CD4-positive, alpha-beta memory T cell (primary cell): ENCODE measurements around the gene FMO3. TPM values are rescaled to one million over a fixed set of nuclear protein-coding genes. Genes with fewer than 3 reads are reported as not detected.

Experiments used
- CTCF ChIA-PET: fragments of 350-600 bp; sonication (Branson Sonifier 250); formaldehyde crosslinking; loops from one replicate; lab custom pipeline; 2021; ENCODE audit warnings: inconsistent platforms; ENCODE audit not compliant: partially characterized antibody; lab: Charles Lee
- POLR2A ChIA-PET: fragments of 350-600 bp; sonication (Branson Sonifier 250); formaldehyde crosslinking; loops from one replicate; lab custom pipeline; 2021; ENCODE audit not compliant: partially characterized antibody; lab: Charles Lee
- DNase-seq, 5 donors: peaks; one replicate each; pipeline versions ENCODE4 v3.0.0 to v3.0.0-alpha.2; 2020 to 2022; ENCODE audit warnings: mixed read lengths in 1 of 5
- H3K27ac ChIP-seq: one replicate; pipeline ENCODE4 v1.7.0; 2013; ENCODE audit warnings: low read depth, low read length
- H3K27me3 ChIP-seq: 2 replicates; pipeline ENCODE4 v1.7.0; 2013; ENCODE audit warnings: mild to moderate bottlenecking, low read length, moderate library complexity; ENCODE audit not compliant: insufficient read depth
- H3K36me3 ChIP-seq: 2 replicates; pipeline ENCODE4 v1.7.0; 2013; ENCODE audit warnings: mild to moderate bottlenecking, low read length, moderate library complexity; ENCODE audit not compliant: insufficient read depth
- H3K4me1 ChIP-seq: 2 replicates; pipeline ENCODE4 v1.7.0; 2013; ENCODE audit warnings: mild to moderate bottlenecking, low read length, moderate library complexity; ENCODE audit not compliant: insufficient read depth
- H3K4me3 ChIP-seq, 2 donors: one replicate each; pipeline ENCODE4 v1.7.0; 2013; ENCODE audit warnings: low read length in 2 of 2, mild to moderate bottlenecking in 1 of 2
- H3K9me3 ChIP-seq, 2 donors: one replicate each; pipeline ENCODE4 v1.7.0; 2013; ENCODE audit warnings: low read length in 2 of 2, control low read depth in 1 of 2; ENCODE audit not compliant: control insufficient read depth in 1 of 2
- H3K27ac Mint-ChIP-seq, 7 donors: one replicate each; pipeline ENCODE4 v1.8.0; 2020 to 2021; ENCODE audit warnings: mixed read lengths in 7 of 7, mild to moderate bottlenecking in 6 of 7, inconsistent platforms in 3 of 7, moderate library complexity in 3 of 7
- H3K27me3 Mint-ChIP-seq, 2 donors: one replicate each; pipeline ENCODE4 v1.8.0; 2020 to 2021; ENCODE audit warnings: mixed read lengths in 2 of 2
- H3K36me3 Mint-ChIP-seq, 2 donors: one replicate each; pipeline ENCODE4 v1.8.0; 2020 to 2021; ENCODE audit warnings: mixed read lengths in 2 of 2, inconsistent platforms in 1 of 2, mild to moderate bottlenecking in 1 of 2
- H3K4me1 Mint-ChIP-seq, 4 donors: one replicate each; pipeline ENCODE4 v1.8.0; 2020 to 2021; ENCODE audit warnings: mixed read lengths in 4 of 4, mild to moderate bottlenecking in 1 of 4
- H3K4me3 Mint-ChIP-seq, 8 donors: one replicate each; pipeline ENCODE4 v1.8.0; 2020 to 2021; ENCODE audit warnings: mixed read lengths in 8 of 8, mild to moderate bottlenecking in 7 of 8, moderate library complexity in 6 of 8, inconsistent platforms in 3 of 8
- H3K9me3 Mint-ChIP-seq, 8 donors: one replicate each; pipeline ENCODE4 v1.8.0; 2020 to 2021; ENCODE audit warnings: mixed read lengths in 8 of 8, mild to moderate bottlenecking in 5 of 8, inconsistent platforms in 3 of 8, moderate library complexity in 1 of 8
- intact Hi-C: fragments of 100-400 bp; cut with micrococcal nuclease; formaldehyde crosslinking; loops from one replicate; pipeline ENCODE4 v1.15.1; 2023
- polyA plus RNA-seq, 2 donors: library from polyadenylated mRNA; unstranded; fragments of 300-500 nt; fragmentation: Illumina TruSeq; gene quantifications; one replicate each; pipeline ENCODE4 v1.2.3, GENCODE V29; 2021
- total RNA-seq, 2 experiments: library from RNA; stranded (reverse); gene quantifications; one replicate each; pipeline ENCODE4 v1.2.3, GENCODE V29; 2021

The FMO3 gene
- total and polyA plus RNA-seq, 4 experiments from 2014 or later, result not detected

GRCh38 chr1:171081314-171081753, 9.4 kb upstream of the FMO3 start:
- Histone ChIP-seq H3K36me3 (no peaks in the 10 kb centered on the region), H3K4me1 (no peaks in the 10 kb centered on the region), H3K4me3 (no peak overlapping the region), H3K27me3 (no peaks in the 10 kb centered on the region), H3K27ac (no peak overlapping the region), H3K9me3 (no peaks in the 10 kb centered on the region)
- Mint-ChIP-seq H3K4me3 (no peak overlapping the region), H3K27me3 (peaks cover 3 to 5% of the 10 kb centered on the region in 2 donors), H3K9me3 (peaks cover 0 to 1% (median 0%) of the 10 kb centered on the region in 8 donors), H3K4me1 (no peaks in the 10 kb centered on the region), H3K36me3 (no peaks in the 10 kb centered on the region), H3K27ac (no peak overlapping the region)
- no peak for DNase-seq
- ChIA-PET CTCF (interaction anchor here (1.2 kb wide), 1 partner anchor 231 kb away, joined by 5 read pairs; no protein-coding TSS in a partner anchor), POLR2A (no interaction called here)
- intact Hi-C loops, result loop anchor here (5.0 kb wide), 1 partner anchor 231 kb away; the partner anchor contains the start of gene FMO4

GRCh38 chr1:171081763-171082201, 8.9 kb upstream of the FMO3 start:
- no peaks in the 10 kb centered on the region for H3K36me3 Mint-ChIP-seq
- POLR2A ChIA-PET, result no interaction called here
- Histone ChIP-seq H3K27me3 (no peaks in the 10 kb centered on the region), H3K4me3 (no peak overlapping the region), H3K36me3 (no peaks in the 10 kb centered on the region), H3K9me3 (no peaks in the 10 kb centered on the region), H3K27ac (no peak overlapping the region), H3K4me1 (no peaks in the 10 kb centered on the region)
- H3K27ac Mint-ChIP-seq, result no peak overlapping the region
- intact Hi-C loops, result loop anchor here (5.0 kb wide), 1 partner anchor 231 kb away; the partner anchor contains the start of gene FMO4
- CTCF ChIA-PET, result interaction anchor here (1.2 kb wide), 1 partner anchor 231 kb away, joined by 5 read pairs; no protein-coding TSS in a partner anchor
- H3K9me3 Mint-ChIP-seq, result peaks cover 0 to 1% (median 0%) of the 10 kb centered on the region in 8 donors
- DNase-seq, result no peak
- H3K4me3 Mint-ChIP-seq, result no peak overlapping the region
- no peaks in the 10 kb centered on the region for H3K4me1 Mint-ChIP-seq
- H3K27me3 Mint-ChIP-seq, result peaks cover 0 to 5% of the 10 kb centered on the region in 2 donors

- ChIA-PET CTCF (no interaction called here), POLR2A (no interaction called here)
- intact Hi-C loops, result loop anchor here (5.0 kb wide), 1 partner anchor 230 kb away; the partner anchor contains the start of gene FMO4
Observed at GRCh38 chr1:171082606-171083005, 8.1 kb upstream of the FMO3 start.

GRCh38 chr1:171083222-171083621, 7.5 kb upstream of the FMO3 start:
- Mint-ChIP-seq H3K27ac (no peak overlapping the region), H3K4me1 (no peaks in the 10 kb centered on the region), H3K4me3 (no peak overlapping the region), H3K36me3 (no peaks in the 10 kb centered on the region), H3K27me3 (peaks cover 0 to 5% of the 10 kb centered on the region in 2 donors), H3K9me3 (no peaks in the 10 kb centered on the region)
- Histone ChIP-seq H3K27me3 (no peaks in the 10 kb centered on the region), H3K4me1 (no peaks in the 10 kb centered on the region), H3K36me3 (no peaks in the 10 kb centered on the region), H3K4me3 (no peak overlapping the region), H3K9me3 (no peaks in the 10 kb centered on the region), H3K27ac (no peak overlapping the region)
- CTCF ChIA-PET, result no interaction called here
- intact Hi-C loops, result loop anchor here (5.0 kb wide), 1 partner anchor 229 kb away; the partner anchor contains the start of gene FMO4
- POLR2A ChIA-PET, result no interaction called here
- DNase-seq, result no peak

More at GRCh38 chr1:171082606-171083005, 8.1 kb upstream of the FMO3 start:
- no peak overlapping the region for H3K4me3 Mint-ChIP-seq
- H3K27me3 Mint-ChIP-seq, result peaks cover 0 to 5% of the 10 kb centered on the region in 2 donors
- DNase-seq, result no peak
- H3K9me3 ChIP-seq, result no peaks in the 10 kb centered on the region
- H3K36me3 Mint-ChIP-seq, result no peaks in the 10 kb centered on the region
- no peak overlapping the region for H3K27ac ChIP-seq
- peaks cover 0 to 1% (median 0%) of the 10 kb centered on the region in 8 donors for H3K9me3 Mint-ChIP-seq
- H3K27ac Mint-ChIP-seq, result no peak overlapping the region
- no peaks in the 10 kb centered on the region for H3K27me3 ChIP-seq
- H3K36me3 ChIP-seq, result no peaks in the 10 kb centered on the region
- no peaks in the 10 kb centered on the region for H3K4me1 Mint-ChIP-seq
- H3K4me1 ChIP-seq, result no peaks in the 10 kb centered on the region
- no peak overlapping the region for H3K4me3 ChIP-seq

- intact Hi-C loops, result loop anchor here (5.0 kb wide), 1 partner anchor 228 kb away; the partner anchor contains the start of gene FMO4
- no peaks in the 10 kb centered on the region for H3K9me3 Mint-ChIP-seq
- no peak for DNase-seq
- peaks cover 0 to 5% of the 10 kb centered on the region in 2 donors for H3K27me3 Mint-ChIP-seq
- ChIA-PET CTCF (no interaction called here), POLR2A (no interaction called here)
- Histone ChIP-seq H3K36me3 (no peaks in the 10 kb centered on the region), H3K27ac (no peak overlapping the region), H3K4me1 (no peaks in the 10 kb centered on the region), H3K9me3 (no peaks in the 10 kb centered on the region), H3K4me3 (no peak overlapping the region), H3K27me3 (no peaks in the 10 kb centered on the region)
- H3K36me3 Mint-ChIP-seq, result no peaks in the 10 kb centered on the region
- H3K4me3 Mint-ChIP-seq, result no peak overlapping the region
- no peak overlapping the region for H3K27ac Mint-ChIP-seq
- H3K4me1 Mint-ChIP-seq, result no peaks in the 10 kb centered on the region
Observed at GRCh38 chr1:171084091-171084490, 6.6 kb upstream of the FMO3 start.

GRCh38 chr1:171084870-171085269, 5.8 kb upstream of the FMO3 start:
- H3K36me3 ChIP-seq, result no peaks in the 10 kb centered on the region
- no peak overlapping the region for H3K4me3 ChIP-seq
- Mint-ChIP-seq H3K27ac (no peak overlapping the region), H3K36me3 (no peaks in the 10 kb centered on the region), H3K27me3 (peaks cover 0 to 5% of the 10 kb centered on the region in 2 donors), H3K9me3 (no peaks in the 10 kb centered on the region), H3K4me3 (no peak overlapping the region), H3K4me1 (no peaks in the 10 kb centered on the region)
- CTCF ChIA-PET, result no interaction called here
- intact Hi-C loops, result loop anchor here (5.0 kb wide), 1 partner anchor 227 kb away; the partner anchor contains the start of gene FMO4
- no peak overlapping the region for H3K27ac ChIP-seq
- no peaks in the 10 kb centered on the region for H3K27me3 ChIP-seq
- POLR2A ChIA-PET, result no interaction called here
- no peaks in the 10 kb centered on the region for H3K4me1 ChIP-seq
- DNase-seq, result no peak
- no peaks in the 10 kb centered on the region for H3K9me3 ChIP-seq

GRCh38 chr1:171087896-171088295, 2.8 kb upstream of the FMO3 start:
- POLR2A ChIA-PET, result no interaction called here
- Mint-ChIP-seq H3K27me3 (peaks cover 0 to 3% of the 10 kb centered on the region in 2 donors), H3K4me3 (no peak overlapping the region), H3K36me3 (no peaks in the 10 kb centered on the region), H3K27ac (no peak overlapping the region), H3K4me1 (peaks cover 0 to 1% (median 0%) of the 10 kb centered on the region in 4 donors), H3K9me3 (peaks cover 0 to 2% (median 0%) of the 10 kb centered on the region in 8 donors)
- DNase-seq, result no peak
- intact Hi-C loops, result no loop called here
- Histone ChIP-seq H3K4me1 (no peaks in the 10 kb centered on the region), H3K4me3 (no peak overlapping the region), H3K36me3 (no peaks in the 10 kb centered on the region), H3K9me3 (no peaks in the 10 kb centered on the region), H3K27ac (no peak overlapping the region), H3K27me3 (no peaks in the 10 kb centered on the region)
- CTCF ChIA-PET, result no interaction called here
